Measurements from ENCODE around the gene CPNE4. TPM values are rescaled to one million over a fixed set of nuclear protein-coding genes. Genes with fewer than 3 reads are reported as not detected.
"Not testable (repeated sequence)": the region's sequence is repeated elsewhere in the genome, so short reads cannot be mapped to it uniquely, and the experiment has no call there.

Gene CPNE4
- total RNA-seq, 1 experiment from 2014 or later, result not detected

- in situ Hi-C loops (cut with HindIII; ENCODE audit: low sequenced_read_pairs), result no loop called here
- DNase-seq (ENCODE audit: low spot score), result no peak
Observed at GRCh38 chr3:131973731-131974130, 61.1 kb downstream of the CPNE4 start.

DNA sequence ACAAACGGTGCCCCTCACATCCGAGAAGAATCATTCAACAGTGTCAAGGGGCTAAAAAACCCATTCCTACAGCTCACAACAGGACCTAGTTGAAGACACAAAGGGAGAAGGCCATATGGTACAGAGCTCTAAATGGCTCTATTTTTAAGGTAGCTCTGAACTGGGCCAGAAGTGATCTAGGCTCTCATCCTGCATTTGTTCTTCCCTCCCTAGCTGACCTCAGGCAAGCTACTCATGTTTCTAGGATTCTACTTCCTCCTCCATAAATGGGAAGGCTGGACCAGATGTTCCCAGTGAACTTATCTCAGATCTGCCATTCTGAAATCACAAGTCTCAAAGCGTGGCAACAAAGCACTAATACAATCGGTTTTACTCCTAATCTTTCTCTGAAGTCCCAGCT, 62.3 kb downstream of the CPNE4 start:
- DNase-seq (ENCODE audit: low spot score), result no peak
- in situ Hi-C loops (cut with HindIII; ENCODE audit: low sequenced_read_pairs), result no loop called here

- DNase-seq (ENCODE audit: low spot score), result no peak
- in situ Hi-C loops (cut with HindIII; ENCODE audit: low sequenced_read_pairs), result no loop called here
Observed at GRCh38 chr3:131972091-131972490, 62.7 kb downstream of the CPNE4 start.

DNA sequence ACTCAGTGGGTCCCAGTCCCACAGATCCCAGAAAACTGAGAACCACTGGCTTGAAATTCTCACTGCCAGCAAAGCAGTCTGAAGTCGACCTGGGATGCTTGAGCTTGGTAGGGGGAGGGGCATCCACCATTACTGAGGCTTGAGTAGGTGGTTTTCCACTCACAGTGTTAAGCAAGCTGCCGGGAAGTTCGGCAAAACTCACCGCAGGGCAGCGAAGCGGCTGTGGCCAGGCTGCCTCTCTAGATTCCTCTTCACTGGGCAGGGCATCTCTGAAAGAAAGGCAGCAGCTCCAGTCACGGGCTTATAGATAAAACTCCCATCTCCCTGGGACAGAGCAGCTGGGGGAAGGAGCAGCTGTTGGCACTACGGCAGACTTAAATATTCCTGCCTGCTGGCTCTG, 71.4 kb downstream of the CPNE4 start:
- in situ Hi-C loops (cut with HindIII; ENCODE audit: low sequenced_read_pairs); DNase-seq (ENCODE audit: low spot score): not testable (repeated sequence)

DNA sequence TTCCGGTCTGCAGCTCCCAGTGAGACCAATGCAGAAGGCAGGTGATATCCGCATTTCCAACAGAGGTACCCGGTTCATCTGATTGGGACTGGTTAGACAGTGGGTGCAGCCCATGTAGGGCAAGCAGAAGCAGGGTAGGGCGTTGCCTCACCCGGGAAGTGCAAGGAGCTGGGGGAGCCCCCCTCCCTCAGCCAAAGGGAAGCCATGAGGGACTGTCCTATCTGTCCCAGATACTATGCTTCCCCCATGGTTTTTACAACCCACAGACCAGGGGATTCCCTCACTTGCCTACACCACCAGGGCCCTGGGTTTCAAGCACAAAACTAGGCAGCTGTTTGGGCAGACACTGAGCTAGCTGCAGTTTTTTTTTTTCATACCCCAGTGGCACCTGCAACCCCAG, 71.8 kb downstream of the CPNE4 start:
- in situ Hi-C loops (cut with HindIII; ENCODE audit: low sequenced_read_pairs), result no loop called here
- no peak for DNase-seq (ENCODE audit: low spot score)

DNA sequence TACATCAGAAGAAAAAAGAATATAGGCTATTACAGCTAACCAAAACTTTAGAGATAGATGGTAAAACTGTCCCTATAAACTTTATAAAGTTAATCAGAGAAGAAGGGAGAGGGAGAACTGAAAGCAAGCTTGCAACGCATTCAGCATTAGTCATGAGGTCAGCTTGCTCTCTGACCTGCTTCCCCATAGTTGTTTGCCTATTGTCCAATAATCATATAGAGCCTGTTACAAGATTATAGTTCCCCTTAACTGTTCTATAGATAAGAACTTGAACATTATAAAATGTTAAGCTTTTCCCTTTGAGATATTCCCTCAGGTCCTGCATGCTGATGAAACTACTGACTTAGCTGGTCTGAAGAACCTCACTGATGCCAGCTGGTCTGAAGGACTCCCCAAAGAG, 74.5 kb downstream of the CPNE4 start:
- DNase-seq (ENCODE audit: low spot score), result no peak
- in situ Hi-C loops (cut with HindIII; ENCODE audit: low sequenced_read_pairs), result no loop called here

DNA sequence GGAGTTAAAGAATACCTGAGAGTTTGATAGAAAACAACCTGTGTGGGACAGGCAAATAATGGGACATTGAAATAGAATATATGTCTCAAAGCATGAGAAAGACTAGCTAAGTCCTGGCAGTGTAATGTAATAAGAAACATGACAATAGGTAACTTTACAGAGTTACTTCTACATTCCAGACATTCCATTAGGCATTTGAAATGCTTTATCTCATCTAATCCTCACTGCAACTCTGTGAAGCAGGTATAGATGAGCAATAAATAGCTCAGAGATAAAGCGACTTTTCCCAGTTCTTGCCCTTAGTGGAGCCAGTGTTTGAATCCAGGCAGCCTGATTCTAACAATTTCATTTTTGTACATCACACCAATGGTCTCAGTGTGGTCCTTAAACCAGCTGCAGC, 76.8 kb downstream of the CPNE4 start:
- no peak for DNase-seq (ENCODE audit: low spot score)
- in situ Hi-C loops (cut with HindIII; ENCODE audit: low sequenced_read_pairs), result no loop called here

GRCh38 chr3:131957511-131957910, 77.3 kb downstream of the CPNE4 start:
- in situ Hi-C loops (cut with HindIII; ENCODE audit: low sequenced_read_pairs), result no loop called here
- DNase-seq (ENCODE audit: low spot score), result no peak

GRCh38 chr3:131948806-131949205, 86.0 kb downstream of the CPNE4 start:
- no peak for DNase-seq (ENCODE audit: low spot score)
- in situ Hi-C loops (cut with HindIII; ENCODE audit: low sequenced_read_pairs), result no loop called here

- in situ Hi-C loops (cut with HindIII; ENCODE audit: low sequenced_read_pairs), result no loop called here
- no peak for DNase-seq (ENCODE audit: low spot score)
Observed at GRCh38 chr3:131944676-131945075, 90.1 kb downstream of the CPNE4 start.

DNA sequence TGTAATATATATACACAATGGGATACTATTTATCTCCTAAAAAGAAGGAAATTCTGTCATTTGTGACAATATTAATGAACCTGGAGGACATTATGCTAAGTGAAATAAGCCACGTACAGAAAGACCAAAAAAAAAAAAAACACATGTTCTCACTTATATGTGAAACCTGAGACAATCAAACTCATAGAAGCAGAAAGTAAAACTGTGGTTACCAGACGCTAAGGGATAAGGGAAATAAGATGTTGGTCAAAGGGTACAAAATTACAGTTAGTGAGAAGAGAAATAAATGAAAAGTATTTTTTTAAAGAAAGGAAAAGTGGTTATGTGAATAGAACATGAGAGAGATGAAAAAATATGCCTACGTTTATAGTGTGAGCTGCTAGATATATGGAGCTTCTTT, 101.1 kb downstream of the CPNE4 start:
- in situ Hi-C loops (cut with HindIII; ENCODE audit: low sequenced_read_pairs), result loop anchor here (5.0 kb wide), 1 partner anchor 36 kb away; no protein-coding TSS in a partner anchor
- DNase-seq (ENCODE audit: low spot score), result no peak

DNA sequence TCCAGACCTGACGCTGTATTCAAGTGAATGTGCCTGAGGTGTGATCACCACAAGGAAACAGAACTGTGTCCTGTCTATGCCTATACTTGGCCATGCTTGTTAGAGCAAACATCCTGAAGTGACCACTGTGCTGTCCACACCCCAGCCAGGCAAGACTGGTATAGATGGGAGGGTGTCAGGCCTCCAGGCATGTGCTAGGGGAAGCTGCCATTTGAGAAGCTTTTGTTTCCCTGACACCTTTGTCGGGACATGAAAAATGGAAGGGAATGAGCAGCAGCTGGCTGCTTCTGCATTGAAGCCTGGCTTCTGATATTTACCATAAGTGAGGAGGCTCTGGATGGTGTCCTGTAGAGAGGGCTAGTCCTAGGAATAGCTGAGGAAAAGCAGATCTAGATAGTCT, 106.2 kb downstream of the CPNE4 start:
- in situ Hi-C loops (cut with HindIII; ENCODE audit: low sequenced_read_pairs), result no loop called here
- DNase-seq (ENCODE audit: low spot score), result no peak

GRCh38 chr3:131925571-131925970, 109.2 kb downstream of the CPNE4 start:
- DNase-seq (ENCODE audit: low spot score), result no peak
- in situ Hi-C loops (cut with HindIII; ENCODE audit: low sequenced_read_pairs), result no loop called here

GRCh38 chr3:131922356-131922755, 112.5 kb downstream of the CPNE4 start:
- in situ Hi-C loops (cut with HindIII; ENCODE audit: low sequenced_read_pairs), result no loop called here

DNA sequence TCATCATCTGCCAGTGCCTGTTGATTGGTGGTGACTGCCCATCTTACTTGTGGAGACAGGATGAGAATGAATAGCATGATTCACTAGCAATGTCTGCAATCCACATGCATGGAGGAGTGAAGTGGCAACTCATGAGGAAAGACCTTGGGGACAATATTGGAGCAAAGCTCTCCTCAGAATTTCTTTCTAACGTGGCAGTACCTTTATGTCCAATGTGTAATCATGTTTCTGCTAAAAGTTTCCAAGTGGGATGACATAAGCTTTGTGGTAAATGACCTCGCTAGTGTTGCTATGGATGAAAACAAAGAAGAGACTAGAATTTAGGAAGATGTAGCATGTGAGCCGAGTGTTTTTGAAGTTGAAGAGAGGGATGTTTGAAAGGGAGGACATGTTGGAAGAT, 117.8 kb downstream of the CPNE4 start:
- in situ Hi-C loops (cut with HindIII; ENCODE audit: low sequenced_read_pairs), result no loop called here
- no peak for DNase-seq (ENCODE audit: low spot score)

More at GRCh38 chr3:131922356-131922755, 112.5 kb downstream of the CPNE4 start:
- no peak for DNase-seq (ENCODE audit: low spot score)

- in situ Hi-C loops (cut with HindIII; ENCODE audit: low sequenced_read_pairs), result no loop called here
- no peak for DNase-seq (ENCODE audit: low spot score)
Observed at GRCh38 chr3:131914090-131914691, 120.6 kb downstream of the CPNE4 start.

DNA sequence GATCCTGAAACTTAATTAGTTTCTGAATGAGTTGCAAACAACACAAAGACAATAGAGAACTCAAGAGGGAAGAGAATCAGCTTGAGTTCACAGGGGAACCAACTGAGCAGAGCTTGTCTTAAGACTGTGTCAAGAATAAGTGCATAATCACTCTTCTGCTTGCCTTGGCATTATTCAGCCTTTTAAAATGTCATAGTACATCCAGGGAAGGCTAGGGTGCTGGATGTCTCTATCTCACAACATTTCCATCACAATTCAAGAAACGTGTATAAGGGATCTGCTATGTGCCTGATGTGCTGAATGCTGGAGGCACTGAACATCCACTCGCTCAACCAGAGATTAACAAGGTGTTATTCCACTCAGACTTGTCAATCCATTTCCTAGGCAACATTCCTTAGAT, 122.6 kb downstream of the CPNE4 start:
- in situ Hi-C loops (cut with HindIII; ENCODE audit: low sequenced_read_pairs), result no loop called here
- DNase-seq (ENCODE audit: low spot score), result no peak

DNA sequence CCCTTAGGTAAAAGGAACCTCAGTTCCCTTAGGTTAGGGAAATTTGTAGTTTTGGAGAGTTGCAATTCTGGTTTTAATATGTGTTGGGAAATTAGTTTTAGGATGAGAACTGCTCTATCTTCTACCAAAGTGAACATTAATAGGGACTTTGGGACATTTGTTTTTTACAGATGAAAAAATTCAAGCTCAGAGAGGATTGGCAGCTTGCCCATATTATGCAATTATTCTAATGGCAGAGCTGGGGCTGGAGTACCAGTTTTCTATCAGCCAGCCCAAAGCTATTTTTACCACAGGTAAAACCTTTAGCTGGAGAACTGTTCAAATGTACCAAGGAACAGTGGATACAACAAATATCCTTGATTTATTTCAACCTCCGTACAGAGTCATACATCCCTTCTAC, 127.0 kb downstream of the CPNE4 start:
- in situ Hi-C loops (cut with HindIII; ENCODE audit: low sequenced_read_pairs), result no loop called here
- DNase-seq (ENCODE audit: low spot score), result no peak

DNA sequence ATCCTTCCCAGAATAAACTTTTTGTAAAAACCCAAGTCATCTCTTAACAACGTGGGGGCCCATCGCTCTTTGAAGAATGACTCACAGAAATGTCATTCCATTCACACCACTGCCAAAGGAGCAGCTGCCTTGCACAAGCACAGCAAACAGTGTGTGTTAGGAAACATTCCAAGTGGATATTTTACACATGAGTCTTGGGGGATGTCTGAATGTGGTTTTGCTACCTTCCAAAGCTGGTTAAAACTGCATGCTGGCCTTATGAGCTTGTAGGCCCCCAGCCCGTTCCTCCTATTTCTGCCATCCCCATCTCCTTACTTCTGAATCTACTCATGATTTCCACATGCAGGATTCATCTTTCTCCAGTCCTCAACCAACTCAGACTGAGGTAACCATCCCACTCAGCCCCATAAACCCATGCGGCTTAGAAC, 130.8 kb downstream of the CPNE4 start:
- in situ Hi-C loops (cut with HindIII; ENCODE audit: low sequenced_read_pairs), result no loop called here
- no peak for DNase-seq (ENCODE audit: low spot score)

DNA sequence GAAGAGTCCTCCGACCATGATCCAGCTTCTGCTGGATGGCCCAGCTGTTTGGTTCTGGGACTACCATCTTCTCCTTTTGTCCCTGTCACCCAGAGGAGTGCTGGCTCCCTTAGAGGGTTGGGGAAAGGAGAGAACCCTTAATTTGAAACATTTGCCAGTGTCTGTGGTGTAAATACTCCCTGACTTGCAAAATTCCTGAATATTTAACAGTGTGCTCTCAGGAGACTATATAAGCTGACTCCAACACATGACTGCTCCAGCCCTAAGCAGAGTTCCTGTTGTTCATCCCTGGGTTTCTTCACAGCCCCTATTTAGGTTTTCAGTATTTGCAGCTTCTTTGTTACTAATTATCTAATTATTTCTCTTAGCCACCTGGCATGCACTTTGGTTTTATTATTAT, 133.1 kb downstream of the CPNE4 start:
- in situ Hi-C loops (cut with HindIII; ENCODE audit: low sequenced_read_pairs), result no loop called here
- DNase-seq (ENCODE audit: low spot score), result no peak

DNA sequence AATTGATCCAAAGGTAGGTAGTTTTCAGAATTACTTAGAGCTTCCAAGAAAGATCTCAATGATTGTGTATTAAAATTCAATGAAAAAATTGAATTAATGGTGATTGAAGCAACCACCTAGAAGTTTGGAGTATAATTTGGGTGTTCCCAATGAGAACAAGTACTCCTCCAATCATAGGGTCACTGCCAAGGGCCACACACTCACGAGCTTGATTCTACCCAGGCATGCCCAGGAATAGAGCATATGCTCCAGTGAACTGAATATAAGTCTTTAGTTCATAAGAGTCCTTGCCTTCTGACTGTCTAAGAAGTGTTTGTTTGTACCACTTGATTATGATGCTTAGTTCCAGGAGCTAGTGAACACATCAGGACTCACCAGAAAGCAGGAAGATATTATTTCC, 133.9 kb downstream of the CPNE4 start:
- in situ Hi-C loops (cut with HindIII; ENCODE audit: low sequenced_read_pairs), result no loop called here

GRCh38 chr3:131899021-131899420, 135.8 kb downstream of the CPNE4 start:
- in situ Hi-C loops (cut with HindIII; ENCODE audit: low sequenced_read_pairs), result loop anchor here (5.0 kb wide), 1 partner anchor 33 kb away; no protein-coding TSS in a partner anchor
- no peak for DNase-seq (ENCODE audit: low spot score)

More for the DNA sequence above, 133.9 kb downstream of the CPNE4 start:
- DNase-seq (ENCODE audit: low spot score), result no peak
